ENCODE results near the gene NIM1K. TPM values are rescaled to one million over a fixed set of nuclear protein-coding genes. Genes with fewer than 3 reads are reported as not detected.

NIM1K gene
- total RNA-seq, 2 donors from 2014 or later: 0.52 TPM; not detected in 1

- Histone ChIP-seq H3K27ac (no peak overlapping the region), H3K4me3 (no peak overlapping the region), H3K27me3 (no peaks in the 10 kb centered on the region), H3K4me1 (no peaks in the 10 kb centered on the region), H3K36me3 (replicated peaks in 1 of 2; ENCODE audit: insufficient read depth in 1 of 2, low read depth in 2 of 2) (peaks cover 14 to 36% of the 10 kb centered on the region in 2 donors), H3K9me3 (no peaks in the 10 kb centered on the region)
- 70 to 76% methylated on average over 2 of the region's 2 CpGs for WGBS, 2 donors
- intact Hi-C loops (cut with DNase I): no loop called here
- TF ChIP-seq CTCF (IDR thresholded peaks at IDR 0.05): no peak
- no peak for TF ChIP-seq POLR2A (IDR thresholded peaks at IDR 0.05)
- no peak for DNase-seq
- no peak for ATAC-seq
These were observed 103.2 kb downstream of the NIM1K start for GRCh38 chr5:43295202-43295601.

DNA sequence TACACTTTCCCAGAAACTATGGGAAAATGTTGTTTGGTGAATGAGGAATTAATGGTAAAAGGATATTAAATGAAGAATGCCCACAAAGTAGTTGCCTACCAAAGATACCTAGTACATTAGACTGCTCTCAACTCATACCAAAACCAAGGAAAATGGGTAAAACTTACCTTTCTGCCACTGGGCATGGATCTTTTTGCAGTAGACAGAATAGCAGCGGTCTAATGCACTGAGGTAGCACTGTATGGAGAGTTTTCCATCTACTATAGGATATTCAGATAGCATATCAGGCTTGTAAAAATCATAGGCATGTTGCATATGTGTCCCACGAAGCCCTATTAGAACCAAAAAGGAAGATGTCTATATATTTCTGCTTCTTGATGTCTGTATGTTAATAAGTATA lies 104.8 kb downstream of the NIM1K start:
- no peak overlapping the region for H3K27ac ChIP-seq
- 88 to 92% methylated on average over 2 of the region's 2 CpGs for WGBS, 2 donors
- intact Hi-C loops (cut with DNase I): no loop called here
- no peaks in the 10 kb centered on the region for H3K9me3 ChIP-seq
- ATAC-seq (no peak), DNase-seq (no peak)
- H3K4me3 ChIP-seq: no peak overlapping the region
- no peaks in the 10 kb centered on the region for H3K4me1 ChIP-seq
- H3K27me3 ChIP-seq: no peaks in the 10 kb centered on the region
- H3K36me3 ChIP-seq (replicated peaks in 1 of 2; ENCODE audit: insufficient read depth in 1 of 2, low read depth in 2 of 2): peaks cover 14 to 34% of the 10 kb centered on the region in 2 donors
- TF ChIP-seq CTCF (IDR thresholded peaks at IDR 0.05) (no peak), POLR2A (IDR thresholded peaks at IDR 0.05) (no peak)

DNA sequence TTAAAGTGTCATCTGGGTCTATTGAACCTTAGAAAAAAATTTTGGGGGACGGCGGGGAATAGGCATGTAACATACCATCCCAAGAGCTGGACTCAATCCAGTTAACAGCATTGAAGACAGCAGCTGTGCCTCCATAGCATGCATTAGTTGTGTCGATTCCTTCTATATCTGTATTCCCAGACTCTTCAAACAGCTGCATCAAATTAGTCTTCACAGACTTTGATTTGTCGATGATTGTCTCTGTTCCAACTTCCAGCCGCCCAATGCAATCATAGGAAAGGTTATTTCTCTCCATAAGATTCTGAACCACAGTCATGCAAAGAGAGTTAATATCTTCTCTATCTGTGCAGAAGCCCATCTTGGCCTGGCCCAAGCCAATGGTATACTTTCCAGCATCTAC lies 106.4 kb downstream of the NIM1K start:
- ATAC-seq (no peak), DNase-seq (no peak)
- 92 to 95% methylated on average over 5 of the region's 5 CpGs for WGBS, 2 donors
- no peaks in the 10 kb centered on the region for H3K27me3 ChIP-seq
- no peak overlapping the region for H3K4me3 ChIP-seq
- TF ChIP-seq POLR2A (IDR thresholded peaks at IDR 0.05): no peak
- TF ChIP-seq CTCF (IDR thresholded peaks at IDR 0.05): no peak
- peaks cover 8 to 28% of the 10 kb centered on the region in 2 donors for H3K36me3 ChIP-seq (replicated peaks in 1 of 2; ENCODE audit: insufficient read depth in 1 of 2, low read depth in 2 of 2)
- H3K9me3 ChIP-seq: no peaks in the 10 kb centered on the region
- peaks cover 10% of the 10 kb centered on the region for H3K4me1 ChIP-seq
- H3K27ac ChIP-seq: no peak overlapping the region
- intact Hi-C loops (cut with DNase I): no loop called here

- 89 to 95% methylated on average over 1 of the region's 1 CpG for WGBS, 2 donors
- no peak for TF ChIP-seq CTCF (IDR thresholded peaks at IDR 0.05)
- no peak for TF ChIP-seq POLR2A (IDR thresholded peaks at IDR 0.05)
- intact Hi-C loops (cut with DNase I): no loop called here
- DNase-seq: no peak
- H3K27ac ChIP-seq: no peak overlapping the region
- ATAC-seq: no peak
- peaks cover 10% of the 10 kb centered on the region for H3K4me1 ChIP-seq
- no peak overlapping the region for H3K4me3 ChIP-seq
- no peaks in the 10 kb centered on the region for H3K9me3 ChIP-seq
- no peaks in the 10 kb centered on the region for H3K27me3 ChIP-seq
- H3K36me3 ChIP-seq (replicated peaks in 1 of 2; ENCODE audit: insufficient read depth in 1 of 2, low read depth in 2 of 2): peaks cover 8 to 18% of the 10 kb centered on the region in 2 donors
These were observed 108.1 kb downstream of the NIM1K start for GRCh38 chr5:43300112-43300511.

DNA sequence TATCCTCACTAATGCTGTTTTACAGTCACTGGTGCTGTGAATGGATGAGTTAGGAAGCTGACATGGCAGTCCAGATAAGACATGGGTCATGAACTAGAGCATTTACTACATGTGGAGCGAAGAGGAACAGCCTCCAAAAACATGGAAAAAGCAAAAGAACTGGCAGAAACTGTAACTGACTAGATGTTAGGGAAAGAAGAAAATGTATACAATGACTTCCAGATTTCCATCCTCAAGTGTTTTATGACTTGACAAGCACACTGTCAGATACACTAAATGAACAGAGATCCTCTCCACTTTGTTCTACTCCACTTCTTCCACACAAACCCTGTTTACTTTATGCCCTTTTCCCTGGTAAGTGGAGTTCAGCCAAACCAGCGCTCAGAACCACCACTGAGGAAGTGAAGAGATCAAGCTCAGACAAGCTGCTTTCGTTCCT lies 109.6 kb downstream of the NIM1K start:
- Histone ChIP-seq H3K4me1 (peaks cover 19% of the 10 kb centered on the region), H3K27me3 (no peaks in the 10 kb centered on the region), H3K27ac (no peak overlapping the region), H3K4me3 (no peak overlapping the region), H3K36me3 (replicated peaks in 1 of 2; ENCODE audit: insufficient read depth in 1 of 2, low read depth in 2 of 2) (peaks cover 8 to 14% of the 10 kb centered on the region in 2 donors), H3K9me3 (no peaks in the 10 kb centered on the region)
- ATAC-seq (no peak), DNase-seq (no peak)
- WGBS, 2 donors: 71 to 89% methylated on average over 3 of the region's 3 CpGs
- TF ChIP-seq CTCF (IDR thresholded peaks at IDR 0.05) (no peak), POLR2A (IDR thresholded peaks at IDR 0.05) (no peak)
- intact Hi-C loops (cut with DNase I): no loop called here
